GM23338 (cell line): ENCODE data around the gene ADRA1B.

Experiments
- CREB1 ChIP-seq: fragments of 250-450 bp; sonication (Bioruptor Pico); IDR thresholded peaks from 2 replicates; pipeline ENCODE4 v1.5.0; 2020; ENCODE audit warnings: low read depth, mild to moderate bottlenecking, moderate library complexity
- CTCF ChIP-seq, 2 experiments: fragments of 200-600 bp in 1 of 2; sonication (generic) in 1 of 2; conservative IDR thresholded peaks; 2 replicates each; pipeline versions ENCODE4 v1.5.1 to v1.6.1; 2016 to 2017; ENCODE audit warnings: antibody characterized with exemption in 2 of 2, low read depth in 2 of 2, mild to moderate bottlenecking in 2 of 2, moderate library complexity in 1 of 2
- EZH2 ChIP-seq: fragments of 200-600 bp; sonication (generic); IDR thresholded peaks from one replicate; pipeline ENCODE4 v1.8.0; 2017; ENCODE audit warnings: antibody characterized with exemption, mild to moderate bottlenecking, low read depth; ENCODE audit not compliant: unreplicated experiment
- EZH2phosphoT487 ChIP-seq: fragments of 200-600 bp; sonication (generic); IDR thresholded peaks from one replicate; pipeline ENCODE4 v1.8.1; 2018; ENCODE audit warnings: antibody characterized with exemption; ENCODE audit not compliant: unreplicated experiment
- JUNB ChIP-seq: IDR thresholded peaks from one replicate; pipeline ENCODE4 v1.6.1; 2016; ENCODE audit warnings: antibody characterized with exemption; ENCODE audit not compliant: unreplicated experiment
- POLR2AphosphoS5 ChIP-seq: IDR thresholded peaks from 2 replicates; pipeline ENCODE4 v1.6.1; 2016; ENCODE audit warnings: antibody characterized with exemption, low read depth
- REST ChIP-seq: IDR thresholded peaks from one replicate; pipeline ENCODE4 v1.6.1; 2018; ENCODE audit warnings: antibody characterized with exemption; ENCODE audit not compliant: unreplicated experiment
- ZNF462 ChIP-seq: fragments of 250-450 bp; sonication (Bioruptor Pico); IDR thresholded peaks from 2 replicates; pipeline ENCODE4 v1.5.0; 2020; ENCODE audit warnings: mild to moderate bottlenecking, moderate library complexity

- TF ChIP-seq CTCF (conservative IDR thresholded peaks at IDR 0.05; ENCODE audit: low read depth in 2 of 2) (no peak), ZNF462 (CRISPR knock-in tag) (no peak), REST (no peak), POLR2AphosphoS5 (no peak), EZH2 (no peak), EZH2phosphoT487 (no peak), CREB1 (CRISPR knock-in tag) (no peak), JUNB (no peak)
Observed at GRCh38 chr5:159923008-159923407, 6.7 kb downstream of the ADRA1B start.
